ENCODE measurements around the gene CRB1. TPM values are rescaled to one million over a fixed set of nuclear protein-coding genes. Genes with fewer than 3 reads are reported as not detected.

CRB1 gene
- 1 to 10 TPM in 2 of 4 donors, under 1 TPM in 2; 0.44 to 2.5 (median 1.0) TPM for total RNA-seq

DNA sequence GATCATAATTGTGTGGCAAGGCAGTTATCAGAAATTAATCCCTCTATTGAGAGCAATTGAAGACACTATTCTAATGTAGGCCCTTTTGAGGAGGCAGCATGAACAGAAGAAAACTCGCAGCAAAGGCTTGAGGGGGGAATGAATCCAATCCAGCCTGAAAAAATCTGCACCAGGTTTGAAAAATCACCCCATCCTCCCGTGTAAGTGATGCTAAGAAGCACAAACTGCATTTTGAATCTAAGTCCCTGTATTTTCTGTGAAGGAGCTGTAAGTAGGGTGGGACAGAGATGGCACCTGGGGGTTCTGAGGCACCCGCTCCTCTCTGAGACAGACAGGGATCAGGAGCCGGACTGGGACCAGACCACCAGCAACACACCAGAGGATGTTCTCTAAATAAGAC lies at the start of gene CRB1:
Gene CRB1, plus strand, starts transcription at position 241 of the 400 bp plus-strand sequence. CDS start 161 bp downstream, outside the sequence.
- in situ Hi-C loops (cut with MboI; ENCODE audit: low sequenced_read_pairs in 4 of 4): no loop called here
- Histone ChIP-seq H3K27me3 (no peaks in the 10 kb centered on the region), H3K4me1 (no peaks in the 10 kb centered on the region), H3K27ac (no peak within 1 kb of the TSS), H3K36me3 (no peaks in the 10 kb centered on the region), H3K9me3 (no peaks in the 10 kb centered on the region), H3K4me3 (no peak within 1 kb of the TSS)
- intact Hi-C loops (cut with DNase I; ENCODE audit: low total_unique reads): no loop called here
- no peak for ATAC-seq
- no peak for DNase-seq
- TF ChIP-seq, protein P1, sequence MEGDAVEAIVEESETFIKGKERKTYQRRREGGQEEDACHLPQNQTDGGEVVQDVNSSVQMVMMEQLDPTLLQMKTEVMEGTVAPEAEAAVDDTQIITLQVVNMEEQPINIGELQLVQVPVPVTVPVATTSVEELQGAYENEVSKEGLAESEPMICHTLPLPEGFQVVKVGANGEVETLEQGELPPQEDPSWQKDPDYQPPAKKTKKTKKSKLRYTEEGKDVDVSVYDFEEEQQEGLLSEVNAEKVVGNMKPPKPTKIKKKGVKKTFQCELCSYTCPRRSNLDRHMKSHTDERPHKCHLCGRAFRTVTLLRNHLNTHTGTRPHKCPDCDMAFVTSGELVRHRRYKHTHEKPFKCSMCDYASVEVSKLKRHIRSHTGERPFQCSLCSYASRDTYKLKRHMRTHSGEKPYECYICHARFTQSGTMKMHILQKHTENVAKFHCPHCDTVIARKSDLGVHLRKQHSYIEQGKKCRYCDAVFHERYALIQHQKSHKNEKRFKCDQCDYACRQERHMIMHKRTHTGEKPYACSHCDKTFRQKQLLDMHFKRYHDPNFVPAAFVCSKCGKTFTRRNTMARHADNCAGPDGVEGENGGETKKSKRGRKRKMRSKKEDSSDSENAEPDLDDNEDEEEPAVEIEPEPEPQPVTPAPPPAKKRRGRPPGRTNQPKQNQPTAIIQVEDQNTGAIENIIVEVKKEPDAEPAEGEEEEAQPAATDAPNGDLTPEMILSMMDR (IDR thresholded peaks at IDR 0.05 in 4 of 5, conservative IDR thresholded peaks at IDR 0.05 in 1 of 5): no peak
- TF ChIP-seq POLR2A (IDR thresholded peaks at IDR 0.05): no peak

DNA sequence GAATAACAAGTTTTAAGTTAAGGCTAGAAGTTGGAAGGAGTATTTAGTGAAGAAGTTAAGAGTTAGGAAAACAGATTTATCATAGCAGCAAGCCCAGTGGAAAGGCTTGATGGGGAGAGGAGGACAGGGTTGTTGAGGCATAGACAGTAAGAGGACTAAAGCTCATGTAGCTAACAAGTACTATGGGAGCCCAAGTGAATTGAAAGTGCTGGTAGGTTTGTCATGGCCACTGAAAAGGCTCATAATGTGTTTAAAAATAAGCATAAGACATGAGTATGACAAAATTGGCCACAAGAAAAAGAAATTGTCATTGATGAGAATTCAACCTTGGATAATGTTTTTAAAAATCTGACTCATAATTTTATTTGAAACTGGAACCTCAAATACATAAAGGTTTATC lies 49.2 kb upstream of the CRB1 start:
- in situ Hi-C loops (cut with MboI; ENCODE audit: low sequenced_read_pairs in 4 of 4): no loop called here
- H3K9me3 ChIP-seq: no peaks in the 10 kb centered on the region
- no peaks in the 10 kb centered on the region for H3K36me3 ChIP-seq
- intact Hi-C loops (cut with DNase I; ENCODE audit: low total_unique reads): no loop called here
- TF ChIP-seq, protein P1 (IDR thresholded peaks at IDR 0.05 in 4 of 5, conservative IDR thresholded peaks at IDR 0.05 in 1 of 5): no peak
- no peak for ATAC-seq
- no peak for DNase-seq
- H3K27me3 ChIP-seq: no peaks in the 10 kb centered on the region
- H3K4me1 ChIP-seq: no peaks in the 10 kb centered on the region
- H3K4me3 ChIP-seq: no peak overlapping the region
- H3K27ac ChIP-seq: no peak overlapping the region

DNA sequence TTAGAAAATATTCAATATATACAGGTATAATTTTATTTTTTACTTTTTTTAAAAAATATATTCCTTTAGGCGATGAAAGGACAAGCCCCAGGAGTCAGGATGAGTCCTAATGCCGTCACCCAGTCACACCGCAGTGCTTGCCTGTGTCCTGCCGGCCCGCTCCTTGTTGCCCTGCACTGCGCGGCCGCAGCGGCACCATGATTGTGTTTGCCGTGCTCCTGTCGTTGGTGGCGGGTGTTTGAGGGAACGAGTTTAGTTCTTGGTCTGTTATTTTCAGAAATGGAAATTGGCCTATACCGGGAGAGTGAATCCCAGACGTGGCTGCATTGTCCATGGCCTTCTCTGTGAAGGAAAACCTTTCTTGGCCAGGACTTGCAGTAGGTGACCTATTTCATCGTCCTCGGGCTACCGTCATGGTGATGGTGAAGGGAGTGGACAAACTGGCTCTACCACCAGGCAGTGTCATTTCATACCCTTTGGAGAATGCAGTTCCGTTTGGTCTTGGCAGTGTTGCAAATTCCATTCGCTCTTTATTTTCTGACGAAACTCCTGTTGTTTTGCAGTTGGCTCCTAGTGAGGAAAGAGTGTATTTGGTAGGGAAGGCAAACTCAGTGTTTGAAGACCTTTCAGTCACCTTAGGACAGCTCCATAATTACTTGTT lies 45.9 kb upstream of the CRB1 start:
- Histone ChIP-seq H3K27ac (no peak overlapping the region), H3K9me3 (no peaks in the 10 kb centered on the region), H3K4me3 (no peak overlapping the region), H3K27me3 (no peaks in the 10 kb centered on the region), H3K36me3 (no peaks in the 10 kb centered on the region), H3K4me1 (no peaks in the 10 kb centered on the region)
- no peak for ATAC-seq
- in situ Hi-C loops (cut with MboI; ENCODE audit: low sequenced_read_pairs in 4 of 4) (no loop called here), intact Hi-C loops (cut with DNase I; ENCODE audit: low total_unique reads) (no loop called here)
- DNase-seq: no peak
- TF ChIP-seq, protein P1 (IDR thresholded peaks at IDR 0.05 in 4 of 5, conservative IDR thresholded peaks at IDR 0.05 in 1 of 5): no peak
- TF ChIP-seq POLR2A (IDR thresholded peaks at IDR 0.05): no peak

DNA sequence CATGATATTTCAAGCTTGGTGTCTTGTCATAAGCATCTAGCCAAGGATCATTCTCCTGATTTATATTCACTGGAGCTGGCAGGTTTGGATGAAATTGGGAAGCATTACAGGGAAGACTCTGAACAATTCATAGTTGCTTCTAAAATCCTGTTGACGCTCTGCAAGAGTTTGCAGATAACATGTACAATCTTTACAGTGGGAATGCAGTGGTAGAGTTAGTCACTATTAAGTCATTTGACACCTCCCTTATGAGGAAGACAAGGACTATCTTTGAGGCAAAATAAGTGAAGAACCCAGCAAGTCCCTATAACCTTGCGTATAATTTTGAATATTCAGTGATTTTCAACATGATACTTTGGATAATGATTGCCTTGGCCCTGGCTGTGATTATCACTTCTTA lies 45.3 kb upstream of the CRB1 start:
- Histone ChIP-seq H3K36me3 (no peaks in the 10 kb centered on the region), H3K27ac (no peak overlapping the region), H3K9me3 (no peaks in the 10 kb centered on the region), H3K4me1 (no peaks in the 10 kb centered on the region), H3K27me3 (no peaks in the 10 kb centered on the region), H3K4me3 (no peak overlapping the region)
- DNase-seq (no peak), ATAC-seq (no peak)
- TF ChIP-seq, protein P1 (IDR thresholded peaks at IDR 0.05 in 4 of 5, conservative IDR thresholded peaks at IDR 0.05 in 1 of 5): no peak
- TF ChIP-seq POLR2A (IDR thresholded peaks at IDR 0.05): no peak
- in situ Hi-C loops (cut with MboI; ENCODE audit: low sequenced_read_pairs in 4 of 4): no loop called here
- intact Hi-C loops (cut with DNase I; ENCODE audit: low total_unique reads): no loop called here

DNA sequence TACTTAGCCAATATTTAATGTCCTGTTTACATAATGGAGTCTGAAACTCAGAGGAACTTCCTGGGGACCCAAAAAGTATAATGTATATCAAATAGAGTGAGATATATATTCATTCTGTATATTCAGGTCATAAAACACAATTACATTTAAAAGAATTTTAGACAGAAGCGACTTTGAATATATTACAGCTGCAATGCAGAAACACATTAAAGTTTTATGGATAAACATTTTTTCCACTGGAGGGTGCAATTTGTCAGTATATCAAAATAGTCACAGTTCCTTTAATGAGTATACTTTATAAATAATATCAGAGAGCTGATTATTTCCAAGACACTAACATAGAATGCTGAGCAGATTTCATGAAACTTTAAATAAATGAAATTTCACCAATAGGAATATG lies 43.9 kb upstream of the CRB1 start:
- in situ Hi-C loops (cut with MboI; ENCODE audit: low sequenced_read_pairs in 4 of 4) (no loop called here), intact Hi-C loops (cut with DNase I; ENCODE audit: low total_unique reads) (no loop called here)
- no peak for ATAC-seq
- Histone ChIP-seq H3K9me3 (no peaks in the 10 kb centered on the region), H3K4me3 (no peak overlapping the region), H3K27ac (no peak overlapping the region), H3K27me3 (no peaks in the 10 kb centered on the region), H3K36me3 (no peaks in the 10 kb centered on the region), H3K4me1 (no peaks in the 10 kb centered on the region)
- DNase-seq: no peak
- TF ChIP-seq POLR2A (IDR thresholded peaks at IDR 0.05): no peak
- TF ChIP-seq, protein P1 (IDR thresholded peaks at IDR 0.05 in 4 of 5, conservative IDR thresholded peaks at IDR 0.05 in 1 of 5): peak in 1 of 5 experiments; percentile 17
